GM19324 (cell line): Measurements from ENCODE around the gene SASH1.
A peak's percentile ranks its signal among the peaks of the same experiment; 100 is the strongest.
"Not testable (repeated sequence)": the region's sequence is repeated elsewhere in the genome, so short reads cannot be mapped to it uniquely, and the experiment has no call there.

Source experiments
- ATAC-seq: cut with Tn5 transposase; IDR thresholded peaks from one replicate; pipeline ENCODE4 v1.9.1; 2021; ENCODE audit warnings: mild to moderate bottlenecking, moderate library complexity; ENCODE audit not compliant: unreplicated experiment, low FRiP score

Gene SASH1

GRCh38 chr6:148565930-148566663 is 223.5 kb downstream of the SASH1 start:
- no peak for ATAC-seq

DNA sequence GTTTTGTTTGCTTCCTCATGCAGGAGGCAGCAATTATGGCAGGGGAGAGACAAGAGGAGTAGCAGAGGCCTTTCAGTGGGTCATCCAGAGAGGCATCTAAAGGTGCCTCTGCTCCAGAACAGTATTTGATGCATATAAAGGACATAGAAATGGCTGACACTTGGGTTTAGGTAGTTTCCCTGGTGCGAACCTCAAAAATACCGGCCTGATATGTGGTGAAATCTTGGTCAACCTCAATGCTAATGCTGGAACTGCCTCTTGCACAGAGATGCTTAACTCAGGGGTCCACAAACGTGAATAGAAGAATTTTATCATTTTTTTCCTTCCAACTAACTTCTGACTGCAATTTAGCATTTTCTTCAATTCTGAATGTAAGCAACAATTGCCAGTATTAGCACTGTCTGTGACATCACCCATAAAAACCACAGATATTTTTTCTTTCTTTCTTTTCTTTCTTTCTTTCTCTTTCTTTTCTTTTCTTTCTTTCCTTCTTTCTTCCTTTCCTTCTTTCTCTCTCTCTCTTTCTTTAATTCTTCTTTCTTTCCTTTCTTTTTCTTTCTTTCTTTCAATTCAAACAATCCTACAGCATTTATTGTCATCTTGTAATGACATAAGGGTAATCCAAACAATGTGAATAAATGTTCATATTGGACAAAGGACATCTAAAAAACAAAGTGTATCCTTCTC is 224.2 kb downstream of the SASH1 start:
- no peak for ATAC-seq

DNA sequence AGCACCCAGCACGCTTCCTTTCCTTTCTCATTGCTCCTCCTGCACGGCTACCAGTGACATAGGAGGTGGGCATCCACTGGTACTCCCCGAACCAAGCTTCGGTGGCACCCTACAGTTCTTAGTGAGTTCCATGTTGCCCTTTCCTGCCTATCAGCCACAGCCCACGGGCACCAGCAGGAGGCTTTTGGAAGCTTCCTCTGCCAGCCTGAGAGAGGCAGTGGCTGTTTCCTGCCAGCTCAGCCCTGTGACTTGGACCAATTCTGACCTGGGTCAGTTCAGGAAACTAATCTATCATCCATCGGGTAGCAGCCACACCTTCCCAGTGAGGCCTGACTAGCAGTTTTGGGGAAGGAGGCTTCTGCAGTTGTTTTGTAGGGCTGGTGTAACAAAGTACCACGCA is 227.8 kb downstream of the SASH1 start:
- no peak for ATAC-seq

- no peak for ATAC-seq
These were observed 230.2 kb downstream of the SASH1 start for GRCh38 chr6:148572676-148573335.

- ATAC-seq, result no peak
These were observed 231.3 kb downstream of the SASH1 start for GRCh38 chr6:148573922-148574321.

DNA sequence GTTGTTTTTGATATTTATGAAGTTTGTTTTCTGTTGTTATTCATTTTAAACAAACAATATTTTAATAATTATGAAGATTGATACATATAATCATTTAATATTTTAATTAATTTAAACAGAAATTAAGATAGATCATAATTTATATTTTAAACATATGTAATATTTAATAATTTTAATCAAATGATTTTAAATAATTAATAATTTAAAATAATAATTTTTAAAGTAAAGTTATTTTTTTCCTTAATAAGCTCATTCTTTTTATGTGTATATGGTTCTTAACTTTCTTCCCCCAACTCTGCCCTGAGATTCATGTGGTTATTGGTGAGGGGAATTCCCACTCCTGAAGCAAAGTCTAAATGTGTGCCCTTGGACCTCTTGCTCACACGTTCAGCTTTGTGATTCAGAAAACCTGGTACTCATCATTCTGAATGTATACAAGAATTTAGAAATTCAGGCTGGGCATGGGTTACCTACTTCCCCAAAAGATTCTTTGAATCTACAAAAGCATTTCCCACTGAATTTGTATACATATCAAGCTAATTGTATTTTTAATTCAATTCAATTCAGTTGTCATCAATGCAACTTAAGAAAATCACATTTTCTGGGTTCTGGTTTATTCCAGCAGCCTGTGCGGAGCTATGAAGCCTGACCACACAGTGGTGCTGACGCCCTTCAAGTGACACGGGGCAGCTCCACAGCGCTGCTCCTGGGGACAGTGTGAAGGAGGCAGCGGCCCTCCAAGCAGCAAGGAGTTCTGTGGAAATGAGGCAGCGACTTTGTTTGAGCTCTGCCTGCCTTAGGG is 235.2 kb downstream of the SASH1 start:
- ATAC-seq, result peak; percentile 92

GRCh38 chr6:148578489-148578814 is 235.8 kb downstream of the SASH1 start:
- ATAC-seq, result peak; percentile 32

GRCh38 chr6:148578837-148579565 is 236.4 kb downstream of the SASH1 start:
- no peak for ATAC-seq

DNA sequence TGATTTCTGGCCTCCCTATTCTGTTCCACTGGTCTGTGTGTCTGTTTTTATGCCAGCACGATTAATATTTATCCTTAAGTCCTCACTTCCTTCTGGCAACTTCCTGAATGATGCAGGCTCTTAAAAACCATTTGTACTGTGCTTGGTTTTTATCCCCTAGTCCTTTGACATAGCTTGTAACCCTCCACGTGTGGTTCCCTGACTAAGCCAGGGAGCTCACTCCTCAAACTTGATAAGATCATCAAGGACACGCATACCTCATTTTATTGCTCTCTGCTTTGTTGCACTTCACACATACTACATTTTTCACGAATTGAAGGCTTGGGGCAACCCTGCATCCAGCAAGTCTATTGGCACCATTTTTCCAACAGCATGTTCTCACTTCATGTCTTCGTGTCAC is 237.8 kb downstream of the SASH1 start:
- ATAC-seq, result no peak

DNA sequence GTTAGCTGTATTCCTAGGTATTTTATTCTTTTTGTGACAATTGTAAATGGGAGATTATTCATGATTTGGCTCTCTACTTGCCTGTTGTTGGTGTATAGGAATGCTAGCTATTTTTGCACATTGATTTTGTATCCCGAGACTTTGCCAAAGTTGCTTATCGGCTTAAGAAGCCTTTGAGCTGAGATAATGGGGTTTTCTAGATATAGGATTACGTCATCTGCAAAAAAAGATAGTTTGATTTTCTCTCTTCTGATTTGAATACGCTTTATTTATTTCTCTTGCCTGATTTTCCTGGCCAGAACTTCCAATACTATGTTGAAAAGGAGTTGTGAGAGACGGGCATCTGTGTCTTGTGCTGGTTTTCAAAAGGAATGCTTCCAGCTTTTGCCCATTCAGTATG is 241.0 kb downstream of the SASH1 start:
- no peak for ATAC-seq

GRCh38 chr6:148585641-148586040 is 243.0 kb downstream of the SASH1 start:
- not testable (repeated sequence) for ATAC-seq

- no peak for ATAC-seq
These were observed 248.2 kb downstream of the SASH1 start for GRCh38 chr6:148590883-148591282.

- ATAC-seq, result no peak
These were observed 249.0 kb downstream of the SASH1 start for GRCh38 chr6:148591656-148592055.

- ATAC-seq, result no peak
These were observed 250.6 kb downstream of the SASH1 start for GRCh38 chr6:148593130-148593812.

GRCh38 chr6:148593813-148594170 is 251.2 kb downstream of the SASH1 start:
- no peak for ATAC-seq

DNA sequence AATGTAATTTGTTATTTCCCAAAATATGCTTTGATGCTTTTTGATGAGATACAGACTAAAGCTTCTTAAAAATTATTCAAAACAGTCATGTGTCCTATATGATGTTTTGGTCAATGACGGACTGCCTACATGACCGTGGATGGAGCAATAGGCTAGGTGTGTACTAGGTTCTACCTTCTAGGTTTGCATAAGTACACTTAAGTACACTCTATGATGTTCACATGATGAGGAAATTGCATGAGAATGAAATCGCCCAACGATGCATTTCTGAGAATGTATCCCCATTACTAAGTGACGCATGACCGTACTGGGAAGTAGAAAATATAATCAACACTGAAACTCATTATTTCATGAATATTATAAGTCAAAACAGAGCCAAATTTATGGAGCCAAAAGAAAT is 252.9 kb downstream of the SASH1 start:
- no peak for ATAC-seq

- no peak for ATAC-seq
These were observed 254.3 kb downstream of the SASH1 start for GRCh38 chr6:148596891-148597455.

DNA sequence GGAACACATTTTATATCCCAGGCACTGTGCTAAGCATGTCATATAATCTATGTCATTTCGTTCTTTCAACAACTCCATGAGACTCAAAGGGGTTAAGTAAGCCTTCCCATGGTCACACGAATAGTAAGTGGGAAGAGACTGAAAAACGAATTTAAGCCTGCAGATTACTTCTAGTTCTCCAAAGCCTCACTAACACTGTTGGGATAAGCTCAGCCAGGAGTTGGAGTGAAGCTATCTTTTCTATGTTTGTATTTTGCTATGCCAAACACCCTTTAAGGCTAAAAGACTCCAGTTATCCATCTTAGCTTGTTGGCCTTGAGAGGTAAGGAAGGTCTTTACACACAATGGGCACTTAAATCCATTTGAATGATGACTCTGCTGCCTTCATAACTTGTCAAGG is 256.1 kb downstream of the SASH1 start:
- no peak for ATAC-seq

DNA sequence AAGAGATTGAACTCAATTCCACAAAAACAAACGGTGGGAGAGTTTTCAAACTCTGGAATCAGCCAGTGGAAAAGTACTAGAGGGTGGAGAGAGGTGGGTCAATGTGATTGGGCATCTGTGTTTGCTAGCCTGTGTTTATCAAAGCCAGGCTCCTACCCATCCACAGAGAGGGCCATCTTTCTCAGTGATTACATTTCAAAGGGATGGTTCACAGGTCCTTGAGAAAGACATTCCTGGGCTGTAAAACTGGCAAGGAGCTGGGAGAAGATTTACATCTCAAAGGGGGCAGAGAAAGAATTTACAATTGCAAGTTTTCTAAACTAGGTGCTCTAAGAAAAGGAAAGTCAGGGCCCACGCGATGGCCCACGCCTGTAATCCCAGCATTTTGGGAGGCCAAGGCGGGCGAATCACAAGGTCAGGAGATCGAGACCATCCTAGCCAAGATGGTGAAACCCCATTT is 257.4 kb downstream of the SASH1 start:
- ATAC-seq, result no peak
